EH (cell line): ENCODE measurements around the gene SCNN1A.

Experiments
- DNase-seq: peaks from one replicate; pipeline ENCODE4 v3.0.0-alpha.2; 2015; ENCODE audit warnings: low read depth

Gene SCNN1A

GRCh38 chr12:6317693-6318439 lies 57.5 kb downstream of the SCNN1A start:
- no peak for DNase-seq

GRCh38 chr12:6316921-6317692 lies 58.3 kb downstream of the SCNN1A start:
- DNase-seq: peak; percentile 34

GRCh38 chr12:6315704-6316597 lies 59.4 kb downstream of the SCNN1A start:
- DNase-seq: no peak

GRCh38 chr12:6315184-6315583 lies 60.2 kb downstream of the SCNN1A start:
- no peak for DNase-seq

- no peak for DNase-seq
These were observed 60.6 kb downstream of the SCNN1A start for GRCh38 chr12:6314776-6315175.

GRCh38 chr12:6313326-6313940 lies 61.9 kb downstream of the SCNN1A start:
- DNase-seq: no peak

- DNase-seq: peak; percentile 66
These were observed 62.6 kb downstream of the SCNN1A start for GRCh38 chr12:6312529-6313325.

GRCh38 chr12:6311822-6312528 lies 63.4 kb downstream of the SCNN1A start:
- no peak for DNase-seq

- DNase-seq: no peak
These were observed 64.4 kb downstream of the SCNN1A start for GRCh38 chr12:6310771-6311610.

GRCh38 chr12:6307529-6307928 lies 67.8 kb downstream of the SCNN1A start:
- DNase-seq: no peak

GRCh38 chr12:6306599-6307220 lies 68.7 kb downstream of the SCNN1A start:
- DNase-seq: no peak

GRCh38 chr12:6306151-6306550 lies 69.2 kb downstream of the SCNN1A start:
- no peak for DNase-seq

- no peak for DNase-seq
These were observed 72.3 kb downstream of the SCNN1A start for GRCh38 chr12:6303071-6303470.

- no peak for DNase-seq
These were observed 72.7 kb downstream of the SCNN1A start for GRCh38 chr12:6302621-6303020.

- no peak for DNase-seq
These were observed 73.6 kb downstream of the SCNN1A start for GRCh38 chr12:6301721-6302120.

GRCh38 chr12:6297170-6297569 lies 78.2 kb downstream of the SCNN1A start:
- no peak for DNase-seq
